KMS-11 (cell line): ENCODE data around the gene GPN2.
"Not testable (repeated sequence)": the region's sequence is repeated elsewhere in the genome, so short reads cannot be mapped to it uniquely, and the experiment has no call there.

Experiments
- H2AFZ ChIP-seq: fragments of 200-600 bp; sonication (generic); 2 replicates; pipeline ENCODE4 v1.6.1; 2016; ENCODE audit warnings: antibody characterized with exemption, mixed run types, low read depth
- H3K27ac ChIP-seq: fragments of 200-600 bp; sonication (generic); 2 replicates; pipeline ENCODE4 v1.6.1; 2016; ENCODE audit warnings: mild to moderate bottlenecking, mixed run types
- H3K27me3 ChIP-seq: fragments of 200-600 bp; sonication (generic); 2 replicates; pipeline ENCODE4 v1.6.1; 2017; ENCODE audit warnings: mild to moderate bottlenecking, low read depth, mixed run types, moderate library complexity; ENCODE audit not compliant: insufficient read depth
- H3K36me3 ChIP-seq: fragments of 200-600 bp; sonication (generic); 2 replicates; pipeline ENCODE4 v1.6.1; 2017; ENCODE audit warnings: mild to moderate bottlenecking, mixed run types; ENCODE audit not compliant: insufficient read depth
- H3K4me1 ChIP-seq: fragments of 200-600 bp; sonication (generic); 2 replicates; pipeline ENCODE4 v1.6.1; 2016; ENCODE audit warnings: mild to moderate bottlenecking, low read depth, mixed run types; ENCODE audit not compliant: poor library complexity, severe bottlenecking
- H3K4me2 ChIP-seq: fragments of 200-600 bp; sonication (generic); 2 replicates; pipeline ENCODE4 v1.7.0; 2016; ENCODE audit warnings: mild to moderate bottlenecking, mixed run types
- H3K4me3 ChIP-seq: fragments of 200-600 bp; sonication (generic); IDR thresholded peaks from 2 replicates; pipeline ENCODE4 v1.6.1; 2017; ENCODE audit warnings: low read depth, low read length, mixed read lengths; ENCODE audit not compliant: insufficient read depth
- H3K79me2 ChIP-seq: fragments of 200-600 bp; sonication (generic); 2 replicates; pipeline ENCODE4 v1.6.1; 2016; ENCODE audit warnings: low read depth, mixed run types; ENCODE audit not compliant: insufficient read depth
- H3K9ac ChIP-seq: fragments of 200-600 bp; sonication (generic); 2 replicates; pipeline ENCODE4 v1.6.1; 2016; ENCODE audit warnings: mild to moderate bottlenecking, mixed run types
- H4K20me1 ChIP-seq: fragments of 200-600 bp; sonication (generic); 2 replicates; pipeline ENCODE4 v1.6.1; 2016; ENCODE audit warnings: mild to moderate bottlenecking, mixed run types; ENCODE audit not compliant: insufficient read depth
- TF ChIP-seq, protein P1 (sequence below): fragments of 200-600 bp; sonication (generic); conservative IDR thresholded peaks from 2 replicates; pipeline ENCODE4 v1.6.1; 2017; ENCODE audit warnings: low read depth, mild to moderate bottlenecking, antibody characterized with exemption, low read length, moderate library complexity, mixed read lengths

The GPN2 gene

DNA sequence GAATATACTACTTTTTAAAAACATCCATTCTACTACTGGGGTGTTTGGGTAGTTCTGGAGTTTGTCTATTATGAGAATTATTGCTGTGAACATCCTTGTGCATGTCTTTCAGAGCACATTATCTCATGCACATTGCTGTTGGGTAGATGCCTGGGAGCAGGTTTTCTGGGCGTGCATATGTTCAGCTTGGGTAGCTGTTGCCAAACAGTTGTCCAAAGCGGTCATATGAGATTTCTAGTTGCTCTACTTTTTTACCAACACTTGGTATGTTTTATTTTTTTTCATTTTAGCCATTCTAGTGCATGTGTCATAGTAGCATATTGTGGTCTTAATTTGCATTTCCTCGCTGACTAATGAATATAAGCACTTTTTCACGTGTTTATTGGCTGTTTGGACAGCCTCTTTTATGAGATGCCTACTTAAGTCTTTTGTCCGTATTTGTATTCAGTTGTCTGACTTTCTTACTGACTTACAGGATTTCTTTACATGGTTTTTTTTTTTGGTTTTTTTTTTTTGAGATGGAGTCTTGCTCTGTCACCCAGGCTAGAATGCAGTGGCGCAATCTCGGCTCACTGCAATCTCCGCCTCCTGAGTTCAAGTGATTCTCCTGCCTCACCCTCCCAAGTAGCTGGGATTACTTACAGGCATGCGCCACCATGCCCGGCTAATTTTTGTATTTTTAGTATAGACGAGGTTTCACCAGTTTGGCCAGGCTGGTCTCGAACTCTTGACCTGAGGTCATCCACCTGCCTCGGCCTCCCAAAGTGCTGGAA is 45.5 kb downstream of the GPN2 start:
- Histone ChIP-seq H3K4me1 (peaks cover 21% of the 10 kb centered on the region), H3K4me2 (no peak overlapping the region), H3K79me2 (peaks cover 9% of the 10 kb centered on the region; the same call in 1 of the 2 replicates), H3K27ac (no peak overlapping the region), H4K20me1 (no peaks in the 10 kb centered on the region), H3K27me3 (no peaks in the 10 kb centered on the region), H3K4me3 (no peak overlapping the region), H3K9ac (no peak overlapping the region), H2AFZ (no peak overlapping the region), H3K36me3 (no peaks in the 10 kb centered on the region)
- TF ChIP-seq, protein P1, sequence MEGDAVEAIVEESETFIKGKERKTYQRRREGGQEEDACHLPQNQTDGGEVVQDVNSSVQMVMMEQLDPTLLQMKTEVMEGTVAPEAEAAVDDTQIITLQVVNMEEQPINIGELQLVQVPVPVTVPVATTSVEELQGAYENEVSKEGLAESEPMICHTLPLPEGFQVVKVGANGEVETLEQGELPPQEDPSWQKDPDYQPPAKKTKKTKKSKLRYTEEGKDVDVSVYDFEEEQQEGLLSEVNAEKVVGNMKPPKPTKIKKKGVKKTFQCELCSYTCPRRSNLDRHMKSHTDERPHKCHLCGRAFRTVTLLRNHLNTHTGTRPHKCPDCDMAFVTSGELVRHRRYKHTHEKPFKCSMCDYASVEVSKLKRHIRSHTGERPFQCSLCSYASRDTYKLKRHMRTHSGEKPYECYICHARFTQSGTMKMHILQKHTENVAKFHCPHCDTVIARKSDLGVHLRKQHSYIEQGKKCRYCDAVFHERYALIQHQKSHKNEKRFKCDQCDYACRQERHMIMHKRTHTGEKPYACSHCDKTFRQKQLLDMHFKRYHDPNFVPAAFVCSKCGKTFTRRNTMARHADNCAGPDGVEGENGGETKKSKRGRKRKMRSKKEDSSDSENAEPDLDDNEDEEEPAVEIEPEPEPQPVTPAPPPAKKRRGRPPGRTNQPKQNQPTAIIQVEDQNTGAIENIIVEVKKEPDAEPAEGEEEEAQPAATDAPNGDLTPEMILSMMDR, result no peak

DNA sequence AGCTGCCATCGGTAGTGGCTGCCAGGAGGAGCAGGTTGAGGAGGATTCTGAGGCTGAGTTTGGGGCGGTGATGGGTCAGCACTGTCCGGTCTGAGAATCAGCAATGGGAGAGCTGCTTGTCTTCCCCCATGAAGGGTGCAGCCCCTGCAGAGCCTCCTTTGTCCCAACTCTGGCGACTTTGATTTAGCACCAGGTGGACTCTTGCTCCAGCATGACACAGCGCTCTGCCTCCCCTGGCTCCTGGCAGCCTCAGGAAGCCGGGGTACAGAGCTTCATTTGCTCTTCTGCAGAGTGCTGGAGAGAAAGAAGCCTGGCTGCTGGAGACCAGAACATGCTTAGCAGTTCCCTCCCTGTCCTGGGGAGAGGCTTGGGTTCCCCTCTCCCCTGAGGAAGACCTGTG is 50.3 kb downstream of the GPN2 start:
- Histone ChIP-seq H3K36me3 (no peaks in the 10 kb centered on the region), H3K4me3 (no peak overlapping the region), H3K27me3 (no peaks in the 10 kb centered on the region), H3K27ac (peak overlapping the region; percentile 91), H4K20me1 (no peaks in the 10 kb centered on the region), H3K79me2 (peaks cover 9% of the 10 kb centered on the region; the same call in 1 of the 2 replicates), H3K4me1 (peaks cover 63% of the 10 kb centered on the region), H3K4me2 (peak overlapping the region; percentile 84), H3K9ac (peak overlapping the region; percentile 39; the same call in 1 of the 2 replicates), H2AFZ (no peak overlapping the region)
- TF ChIP-seq, protein P1, result no peak

DNA sequence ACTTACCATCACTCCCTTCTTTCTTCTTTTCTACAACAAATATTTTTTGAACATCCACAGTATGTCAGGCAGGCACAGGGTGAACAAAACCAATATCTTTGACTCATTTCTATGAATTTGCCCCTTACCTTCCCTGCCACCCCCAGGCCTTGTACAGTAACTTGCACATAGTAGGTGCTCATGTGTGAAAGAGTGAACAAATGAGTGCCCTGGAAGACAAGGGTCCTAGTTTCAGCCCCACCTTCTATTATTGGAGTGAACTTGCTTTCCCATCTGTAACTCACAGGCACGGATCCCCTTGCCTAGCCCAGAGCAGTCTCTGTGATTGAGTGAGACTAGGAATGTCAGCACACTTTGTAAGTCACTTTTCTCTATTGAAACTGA is 50.8 kb downstream of the GPN2 start:
- Histone ChIP-seq H3K27ac (peak overlapping the region; percentile 91), H3K79me2 (peaks cover 9% of the 10 kb centered on the region; the same call in 1 of the 2 replicates), H3K4me1 (peaks cover 67% of the 10 kb centered on the region), H2AFZ (no peak overlapping the region), H3K4me3 (no peak overlapping the region), H4K20me1 (no peaks in the 10 kb centered on the region), H3K9ac (peak overlapping the region; percentile 39; the same call in 1 of the 2 replicates), H3K4me2 (peak overlapping the region; percentile 84), H3K36me3 (no peaks in the 10 kb centered on the region), H3K27me3 (no peaks in the 10 kb centered on the region)
- TF ChIP-seq, protein P1, result no peak

DNA sequence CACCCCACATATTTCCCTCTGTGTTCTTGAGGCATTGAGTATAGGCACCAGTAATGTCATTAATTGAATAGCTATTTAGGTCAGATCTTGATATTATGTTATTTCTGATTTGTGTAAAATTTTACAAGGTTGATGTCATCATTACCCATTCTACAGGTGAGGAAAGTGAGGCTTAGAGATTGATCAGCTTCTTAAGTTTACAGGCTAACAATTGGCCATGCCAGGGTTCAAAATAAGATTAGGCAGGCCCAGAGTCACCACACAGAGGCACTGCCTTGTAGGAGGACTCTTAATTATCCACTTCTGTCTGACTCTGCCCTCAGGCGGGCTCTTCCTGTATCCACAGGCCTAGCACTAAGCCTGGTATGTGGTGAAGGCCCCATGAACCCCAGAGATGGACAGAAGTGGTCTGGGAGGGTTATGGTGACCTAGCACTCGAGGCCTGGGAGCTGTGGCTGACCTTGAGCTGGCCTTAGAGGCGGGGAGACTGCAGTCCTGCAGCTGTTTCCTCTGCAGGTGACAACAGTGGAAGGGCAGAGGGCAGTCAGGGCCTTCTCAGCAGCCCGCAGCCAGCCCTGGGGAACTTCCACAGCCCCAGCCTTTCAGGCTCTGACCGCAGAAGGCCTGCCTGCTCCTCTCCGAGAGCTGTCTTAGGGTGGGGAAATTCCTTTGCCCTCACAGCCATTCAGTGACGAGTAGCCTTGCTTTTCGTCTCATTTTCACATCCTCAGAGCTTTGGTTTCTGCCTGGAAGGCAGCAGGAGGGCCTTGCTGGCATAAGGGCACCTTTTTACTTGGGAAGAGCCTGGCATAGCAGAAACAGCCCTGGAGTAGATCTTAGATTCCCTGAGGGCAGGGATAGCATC is 51.4 kb downstream of the GPN2 start:
- TF ChIP-seq, protein P1, result 0 out of 2 replicates have a peak, but pooled peaks have one; percentile 24
- H2AFZ ChIP-seq, result no peak overlapping the region
- no peak overlapping the region for H3K4me3 ChIP-seq
- no peaks in the 10 kb centered on the region for H3K36me3 ChIP-seq
- no peaks in the 10 kb centered on the region for H3K27me3 ChIP-seq
- H3K4me1 ChIP-seq, result peaks cover 74% of the 10 kb centered on the region
- peak overlapping the region; percentile 39; the same call in 1 of the 2 replicates for H3K9ac ChIP-seq
- peak overlapping the region; percentile 84 for H3K4me2 ChIP-seq
- H4K20me1 ChIP-seq, result no peaks in the 10 kb centered on the region
- peaks cover 9% of the 10 kb centered on the region; the same call in 1 of the 2 replicates for H3K79me2 ChIP-seq
- H3K27ac ChIP-seq, result peak overlapping the region; percentile 91

DNA sequence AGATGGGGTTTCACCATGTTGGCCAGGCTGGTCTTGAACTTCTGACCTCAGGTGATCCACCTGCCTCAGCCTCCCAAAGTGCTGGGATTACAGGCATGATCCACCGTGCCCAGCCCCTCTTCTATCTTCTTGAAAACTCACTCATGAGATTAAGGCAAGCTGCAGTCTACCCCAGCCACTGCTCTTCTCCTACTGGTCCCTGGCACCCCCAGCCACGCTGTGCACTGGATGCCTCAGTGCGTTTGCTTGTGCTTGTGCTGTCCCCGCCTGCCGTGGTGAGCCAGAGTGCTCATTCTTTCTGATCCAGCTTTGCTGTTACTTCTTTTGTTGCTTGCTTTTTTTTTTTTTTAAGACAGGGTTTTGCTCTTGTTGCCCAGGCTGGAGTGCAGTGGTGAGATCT is 52.4 kb downstream of the GPN2 start:
- not testable (repeated sequence) for H4K20me1 ChIP-seq, H3K79me2 ChIP-seq, H3K4me3 ChIP-seq, H3K9ac ChIP-seq, H2AFZ ChIP-seq, H3K36me3 ChIP-seq, H3K27me3 ChIP-seq
- Histone ChIP-seq H3K27ac (peak overlapping the region; percentile 91), H3K4me1 (peaks cover 84% of the 10 kb centered on the region), H3K4me2 (peak overlapping the region; percentile 84)
